Neuron (in vitro differentiated cells): Measurements from ENCODE around the gene RGS6.

Source experiments
- H2AFZ ChIP-seq: one replicate; pipeline ENCODE4 v1.6.1; 2013; ENCODE audit warnings: low read depth, mild to moderate bottlenecking, inconsistent platforms, low read length, moderate library complexity
- H3K27me3 ChIP-seq: one replicate; pipeline ENCODE4 v1.6.1; 2013; ENCODE audit warnings: low read length; ENCODE audit not compliant: insufficient read depth
- H3K36me3 ChIP-seq: one replicate; pipeline ENCODE4 v1.6.1; 2013; ENCODE audit warnings: low read length; ENCODE audit not compliant: insufficient read depth
- H3K4me1 ChIP-seq: one replicate; pipeline ENCODE4 v1.6.1; 2013; ENCODE audit warnings: low read length; ENCODE audit not compliant: insufficient read depth
- H3K4me3 ChIP-seq: 2 replicates; pipeline ENCODE4 v1.5.1; 2013; ENCODE audit warnings: mild to moderate bottlenecking, low read length, moderate library complexity
- H3K9me3 ChIP-seq: one replicate; pipeline ENCODE4 v1.6.1; 2013; ENCODE audit warnings: low read length

Gene RGS6

GRCh38 chr14:72126091-72126490, 193.9 kb downstream of the RGS6 start:
- Histone ChIP-seq H3K27me3 (peaks cover under 1% of the 10 kb centered on the region), H2AFZ (no peak overlapping the region), H3K9me3 (peaks cover 2% of the 10 kb centered on the region), H3K4me3 (no peak overlapping the region), H3K4me1 (no peaks in the 10 kb centered on the region), H3K36me3 (no peaks in the 10 kb centered on the region)

- Histone ChIP-seq H3K36me3 (no peaks in the 10 kb centered on the region), H2AFZ (no peak overlapping the region), H3K4me1 (no peaks in the 10 kb centered on the region), H3K9me3 (peaks cover 2% of the 10 kb centered on the region), H3K4me3 (no peak overlapping the region), H3K27me3 (no peaks in the 10 kb centered on the region)
These were observed 194.3 kb downstream of the RGS6 start for GRCh38 chr14:72126561-72126960.

GRCh38 chr14:72128629-72129028, 196.4 kb downstream of the RGS6 start:
- no peak overlapping the region for H3K4me3 ChIP-seq
- peaks cover 2% of the 10 kb centered on the region for H3K9me3 ChIP-seq
- no peaks in the 10 kb centered on the region for H3K27me3 ChIP-seq
- no peak overlapping the region for H2AFZ ChIP-seq
- H3K36me3 ChIP-seq = no peaks in the 10 kb centered on the region
- no peaks in the 10 kb centered on the region for H3K4me1 ChIP-seq

DNA sequence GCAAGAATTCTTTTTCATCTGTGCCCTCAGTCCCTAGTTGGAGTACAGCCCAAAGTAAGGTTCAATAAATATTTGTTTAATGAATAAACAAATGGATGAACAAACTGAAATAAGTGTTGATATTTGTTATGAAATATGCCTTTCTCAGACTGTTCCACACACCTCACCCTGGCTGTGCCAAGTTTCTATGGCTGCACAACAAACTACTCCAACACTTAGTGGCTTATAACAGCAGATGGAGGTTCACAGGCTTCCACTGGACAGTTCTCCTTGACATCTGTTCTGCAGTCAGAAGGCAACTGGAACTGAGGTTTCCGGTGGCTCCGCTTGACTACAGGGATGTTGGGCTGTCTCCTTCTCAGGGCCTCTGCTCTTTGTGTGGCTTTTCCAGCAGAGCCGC, 197.1 kb downstream of the RGS6 start:
- Histone ChIP-seq H3K4me3 (no peak overlapping the region), H3K27me3 (no peaks in the 10 kb centered on the region), H3K36me3 (no peaks in the 10 kb centered on the region), H3K9me3 (peaks cover 2% of the 10 kb centered on the region), H2AFZ (no peak overlapping the region), H3K4me1 (no peaks in the 10 kb centered on the region)

- no peaks in the 10 kb centered on the region for H3K27me3 ChIP-seq
- no peaks in the 10 kb centered on the region for H3K4me1 ChIP-seq
- no peak overlapping the region for H3K4me3 ChIP-seq
- H3K36me3 ChIP-seq = no peaks in the 10 kb centered on the region
- no peaks in the 10 kb centered on the region for H3K9me3 ChIP-seq
- H2AFZ ChIP-seq = no peak overlapping the region
These were observed 208.9 kb downstream of the RGS6 start for GRCh38 chr14:72141084-72141483.

- Histone ChIP-seq H3K4me3 (no peak overlapping the region), H3K27me3 (no peaks in the 10 kb centered on the region), H2AFZ (no peak overlapping the region), H3K36me3 (no peaks in the 10 kb centered on the region), H3K9me3 (no peaks in the 10 kb centered on the region), H3K4me1 (no peaks in the 10 kb centered on the region)
These were observed 210.1 kb downstream of the RGS6 start for GRCh38 chr14:72142328-72142727.

- H2AFZ ChIP-seq = no peak overlapping the region
- H3K27me3 ChIP-seq = no peaks in the 10 kb centered on the region
- H3K9me3 ChIP-seq = no peaks in the 10 kb centered on the region
- H3K4me1 ChIP-seq = no peaks in the 10 kb centered on the region
- no peaks in the 10 kb centered on the region for H3K36me3 ChIP-seq
- H3K4me3 ChIP-seq = no peak overlapping the region
These were observed 214.0 kb downstream of the RGS6 start for GRCh38 chr14:72146241-72146640.

DNA sequence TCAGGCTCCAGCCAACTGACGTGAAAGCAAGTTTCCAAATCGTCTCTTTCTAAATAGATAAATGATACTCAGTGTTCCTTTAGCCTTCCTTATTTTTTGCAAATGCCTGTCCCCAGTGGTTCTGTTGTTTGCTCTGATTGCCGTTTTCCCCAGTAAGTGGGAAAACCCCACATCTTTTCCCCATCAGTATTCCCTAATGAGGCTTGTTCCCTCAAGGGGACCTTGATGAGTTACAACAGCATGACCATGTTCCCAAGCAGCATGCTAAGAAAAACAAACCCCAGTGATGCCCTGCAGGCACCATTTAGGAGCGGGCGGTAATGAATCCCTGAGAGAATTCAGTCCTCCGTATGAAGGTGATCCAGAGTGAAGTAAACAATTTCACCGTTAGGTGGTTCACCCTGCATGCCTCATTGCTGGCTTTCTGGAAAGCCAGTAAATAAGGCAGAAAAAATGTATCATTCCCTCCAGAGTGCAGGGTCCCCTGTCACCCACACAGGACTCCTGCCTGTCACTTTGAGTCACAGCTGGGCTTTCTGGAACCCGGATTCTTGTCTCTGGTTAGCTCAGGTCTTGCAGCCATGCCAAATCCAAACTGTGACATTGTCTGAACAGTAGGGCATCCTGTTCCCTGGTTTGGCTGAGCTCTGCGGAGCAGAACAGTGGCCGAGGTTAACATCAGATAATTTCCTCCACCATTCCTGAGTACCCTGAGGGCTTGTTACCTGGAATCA, 222.6 kb downstream of the RGS6 start:
- no peaks in the 10 kb centered on the region for H3K27me3 ChIP-seq
- no peak overlapping the region for H3K4me3 ChIP-seq
- H2AFZ ChIP-seq = no peak overlapping the region
- H3K4me1 ChIP-seq = no peaks in the 10 kb centered on the region
- H3K36me3 ChIP-seq = no peaks in the 10 kb centered on the region
- no peaks in the 10 kb centered on the region for H3K9me3 ChIP-seq

GRCh38 chr14:72155379-72155993, 223.3 kb downstream of the RGS6 start:
- H3K27me3 ChIP-seq = no peaks in the 10 kb centered on the region
- no peak overlapping the region for H2AFZ ChIP-seq
- H3K36me3 ChIP-seq = no peaks in the 10 kb centered on the region
- no peak overlapping the region for H3K4me3 ChIP-seq
- no peaks in the 10 kb centered on the region for H3K9me3 ChIP-seq
- H3K4me1 ChIP-seq = no peaks in the 10 kb centered on the region

- H3K27me3 ChIP-seq = no peaks in the 10 kb centered on the region
- H3K4me3 ChIP-seq = no peak overlapping the region
- H3K4me1 ChIP-seq = no peaks in the 10 kb centered on the region
- H2AFZ ChIP-seq = no peak overlapping the region
- H3K9me3 ChIP-seq = no peaks in the 10 kb centered on the region
- no peaks in the 10 kb centered on the region for H3K36me3 ChIP-seq
These were observed 232.4 kb downstream of the RGS6 start for GRCh38 chr14:72164420-72165228.

GRCh38 chr14:72165229-72165698, 233.0 kb downstream of the RGS6 start:
- H2AFZ ChIP-seq = no peak overlapping the region
- H3K36me3 ChIP-seq = no peaks in the 10 kb centered on the region
- no peak overlapping the region for H3K4me3 ChIP-seq
- H3K9me3 ChIP-seq = no peaks in the 10 kb centered on the region
- H3K27me3 ChIP-seq = no peaks in the 10 kb centered on the region
- H3K4me1 ChIP-seq = no peaks in the 10 kb centered on the region

DNA sequence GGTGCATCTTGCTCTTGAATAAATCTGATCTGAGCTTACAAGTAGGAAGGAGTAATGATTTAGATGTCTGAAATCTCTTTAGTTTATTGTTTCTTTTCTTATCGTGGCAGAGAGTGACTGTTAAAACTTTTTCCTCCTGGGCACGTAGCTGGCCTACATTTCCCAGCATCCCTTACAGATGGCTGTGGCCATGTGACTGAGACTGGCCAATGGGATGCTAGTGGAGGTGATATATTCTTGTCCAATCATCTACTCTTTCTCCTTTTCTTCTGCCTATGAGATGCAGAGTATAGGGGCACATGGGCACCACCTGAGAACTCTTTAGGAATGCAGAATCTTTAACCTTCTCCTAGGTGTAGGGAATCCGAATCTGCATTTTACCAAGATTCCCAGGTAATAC, 237.3 kb downstream of the RGS6 start:
- no peaks in the 10 kb centered on the region for H3K9me3 ChIP-seq
- H2AFZ ChIP-seq = no peak overlapping the region
- H3K36me3 ChIP-seq = no peaks in the 10 kb centered on the region
- H3K27me3 ChIP-seq = peaks cover 5% of the 10 kb centered on the region
- H3K4me3 ChIP-seq = no peak overlapping the region
- no peaks in the 10 kb centered on the region for H3K4me1 ChIP-seq

GRCh38 chr14:72172049-72172448, 239.8 kb downstream of the RGS6 start:
- no peak overlapping the region for H2AFZ ChIP-seq
- H3K27me3 ChIP-seq = peaks cover 9% of the 10 kb centered on the region
- no peaks in the 10 kb centered on the region for H3K36me3 ChIP-seq
- H3K4me1 ChIP-seq = no peaks in the 10 kb centered on the region
- H3K4me3 ChIP-seq = no peak overlapping the region
- no peaks in the 10 kb centered on the region for H3K9me3 ChIP-seq
